Transverse colon (tissue), 3 donors: ENCODE data around the gene CORIN.

Experiments
- EP300 ChIP-seq: sonication (generic); formaldehyde crosslinking; IDR thresholded peaks from one replicate; pipeline ENCODE4 v1.6.1; 2017; ENCODE audit warnings: antibody characterized with exemption, low read depth
- POLR2A ChIP-seq: fragments of 450-650 bp; IDR thresholded peaks from one replicate; pipeline ENCODE4 v1.6.1; 2016; ENCODE audit warnings: antibody characterized with exemption, mild to moderate bottlenecking, moderate library complexity
- TF ChIP-seq, protein P1 (sequence below), 5 experiments: fragments of 200-600 bp in 3 of 5; fragments of 450-650 bp in 2 of 5; sonication (generic) in 3 of 5; IDR thresholded peaks; 1 replicate in 2 of 5; 2 replicates in 3 of 5; pipeline ENCODE4 v1.5.1; 2016 to 2017; ENCODE audit warnings: antibody characterized with exemption in 5 of 5, inconsistent platforms in 3 of 5, mild to moderate bottlenecking in 2 of 5, moderate library complexity in 1 of 5

DNA sequence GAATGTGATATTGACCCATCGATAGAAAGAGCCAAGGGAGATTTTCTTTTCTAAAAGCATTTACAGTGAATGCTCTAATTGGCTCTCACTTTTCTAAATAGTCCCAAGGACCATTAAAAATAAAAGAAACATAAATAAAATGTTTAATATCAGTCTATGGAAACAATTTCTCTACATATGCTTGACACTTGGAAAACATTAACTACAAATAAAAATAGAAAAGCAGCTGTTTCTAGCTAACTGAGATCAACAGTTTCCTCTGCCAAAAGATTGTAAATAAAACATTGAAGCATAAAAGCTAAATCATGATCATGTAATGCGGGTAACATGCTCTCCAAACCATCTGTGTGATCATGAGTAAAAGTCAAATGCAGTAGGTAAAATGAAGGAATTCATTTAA, 49.7 kb downstream of the CORIN start:
- no peak for TF ChIP-seq EP300
- TF ChIP-seq, protein P1, sequence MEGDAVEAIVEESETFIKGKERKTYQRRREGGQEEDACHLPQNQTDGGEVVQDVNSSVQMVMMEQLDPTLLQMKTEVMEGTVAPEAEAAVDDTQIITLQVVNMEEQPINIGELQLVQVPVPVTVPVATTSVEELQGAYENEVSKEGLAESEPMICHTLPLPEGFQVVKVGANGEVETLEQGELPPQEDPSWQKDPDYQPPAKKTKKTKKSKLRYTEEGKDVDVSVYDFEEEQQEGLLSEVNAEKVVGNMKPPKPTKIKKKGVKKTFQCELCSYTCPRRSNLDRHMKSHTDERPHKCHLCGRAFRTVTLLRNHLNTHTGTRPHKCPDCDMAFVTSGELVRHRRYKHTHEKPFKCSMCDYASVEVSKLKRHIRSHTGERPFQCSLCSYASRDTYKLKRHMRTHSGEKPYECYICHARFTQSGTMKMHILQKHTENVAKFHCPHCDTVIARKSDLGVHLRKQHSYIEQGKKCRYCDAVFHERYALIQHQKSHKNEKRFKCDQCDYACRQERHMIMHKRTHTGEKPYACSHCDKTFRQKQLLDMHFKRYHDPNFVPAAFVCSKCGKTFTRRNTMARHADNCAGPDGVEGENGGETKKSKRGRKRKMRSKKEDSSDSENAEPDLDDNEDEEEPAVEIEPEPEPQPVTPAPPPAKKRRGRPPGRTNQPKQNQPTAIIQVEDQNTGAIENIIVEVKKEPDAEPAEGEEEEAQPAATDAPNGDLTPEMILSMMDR (IDR thresholded peaks at IDR 0.05): no peak
- TF ChIP-seq POLR2A: no peak
